ENCODE measurements around the gene RGS11.

Gene RGS11

DNA sequence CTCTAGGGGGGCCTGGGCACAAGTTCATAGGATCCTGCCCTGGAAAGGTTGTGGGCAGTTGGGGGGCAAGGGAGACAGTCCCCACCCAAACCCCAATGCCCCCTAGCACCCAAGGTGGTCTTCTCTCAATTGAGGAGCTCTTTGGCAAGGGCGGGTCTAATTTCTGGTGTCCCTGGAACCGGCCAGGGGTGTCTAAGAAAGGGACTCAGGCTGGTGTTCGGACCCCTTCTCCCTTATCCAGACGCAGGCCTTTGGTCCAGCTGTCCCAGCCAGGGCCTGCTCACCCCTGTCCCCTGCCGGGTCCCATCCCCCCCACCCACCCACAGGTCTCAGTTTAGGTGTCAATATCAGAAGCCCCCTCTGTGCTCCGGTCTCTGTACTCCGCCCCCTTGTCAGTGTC lies 3.8 kb upstream of the RGS11 start:
- Histone ChIP-seq H3K27ac (ENCODE audit: low read depth, low read length, severe bottlenecking) (no peak overlapping the region), H3K4me1 (ENCODE audit: control insufficient read depth, insufficient read depth, low read length, poor library complexity, severe bottlenecking) (peaks cover 7% of the 10 kb centered on the region), H3K9me3 (ENCODE audit: control insufficient read depth, low read length) (no peaks in the 10 kb centered on the region), H3K36me3 (ENCODE audit: control insufficient read depth, insufficient read depth, low read length) (no peaks in the 10 kb centered on the region), H3K4me3 (ENCODE audit: extremely low read depth, insufficient read depth, low read length, poor library complexity, severe bottlenecking) (no peak overlapping the region)
- 77 to 93% methylated on average over 4 to 6 of the region's 7 CpGs for WGBS, 2 experiments (ENCODE audit: insufficient coverage in 2 of 2)

DNA sequence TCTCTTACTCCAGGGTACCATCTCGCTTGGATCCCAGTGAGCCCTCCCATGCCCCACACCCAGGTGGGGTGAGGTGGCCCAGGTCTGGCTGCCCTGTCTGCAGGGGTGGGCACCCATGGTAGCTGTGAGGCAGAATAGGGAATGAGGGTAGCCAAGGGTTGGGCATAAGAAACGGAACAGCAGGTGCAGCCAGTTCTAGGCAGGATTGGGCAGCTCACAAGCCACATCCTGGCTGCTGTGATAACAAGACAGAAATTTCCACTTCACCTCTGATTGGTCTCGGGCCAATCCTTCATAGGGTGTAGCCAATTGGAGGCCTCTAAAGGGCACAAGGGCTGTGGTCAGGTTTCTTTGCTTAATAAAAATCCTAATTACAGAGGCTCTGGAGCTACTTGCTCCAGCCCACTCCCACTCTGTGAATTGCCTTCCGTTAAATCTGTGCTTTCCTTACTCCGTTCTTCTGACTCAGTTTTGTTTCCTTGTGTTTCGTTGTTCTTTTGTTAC lies 3.2 kb upstream of the RGS11 start:
- H3K9me3 ChIP-seq (ENCODE audit: control insufficient read depth, low read length): no peaks in the 10 kb centered on the region
- WGBS, 2 experiments (ENCODE audit: insufficient coverage in 2 of 2): 73 to 81% methylated on average over 4 to 5 of the region's 6 CpGs

DNA sequence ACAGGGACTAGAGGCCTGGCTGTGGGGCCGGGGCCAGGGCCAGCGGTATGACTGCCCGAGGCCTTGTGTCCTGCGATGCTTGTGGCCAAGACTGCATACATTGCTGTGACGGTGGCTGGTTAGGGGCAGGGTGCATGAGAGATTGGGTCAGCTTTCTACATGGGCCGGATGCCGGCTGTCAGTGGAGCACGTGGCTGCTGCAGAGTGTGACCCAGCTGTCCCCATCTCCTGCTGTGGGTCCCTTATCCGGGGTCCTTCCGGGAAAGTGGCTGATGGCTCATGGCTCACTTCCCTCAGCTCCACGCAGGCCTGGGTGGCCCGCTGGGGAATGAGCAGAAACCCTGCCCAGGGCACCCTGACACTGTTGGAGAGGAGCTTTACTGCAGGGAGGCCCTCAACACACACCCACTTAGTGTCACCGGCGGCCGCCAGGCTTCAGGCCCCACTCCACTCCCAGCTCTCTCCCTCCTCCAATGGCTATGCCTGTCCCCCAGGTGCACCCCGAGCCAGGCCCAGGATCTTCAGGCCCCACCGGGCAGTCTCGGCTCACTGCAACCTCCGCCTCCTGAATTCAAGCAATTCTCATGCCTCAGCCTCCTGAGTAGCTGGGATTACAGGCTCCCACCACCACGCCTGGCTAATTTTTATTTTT lies 808 bp upstream of the RGS11 start:
- Histone ChIP-seq H3K4me1 (ENCODE audit: control insufficient read depth, insufficient read depth, low read length, poor library complexity, severe bottlenecking) (peaks cover 7% of the 10 kb centered on the region), H3K4me3 (ENCODE audit: extremely low read depth, insufficient read depth, low read length, poor library complexity, severe bottlenecking) (no peak overlapping the region), H3K27ac (ENCODE audit: low read depth, low read length, severe bottlenecking) (no peak overlapping the region), H3K9me3 (ENCODE audit: control insufficient read depth, low read length) (no peaks in the 10 kb centered on the region), H3K36me3 (ENCODE audit: control insufficient read depth, insufficient read depth, low read length) (no peaks in the 10 kb centered on the region)
- WGBS, 2 experiments (ENCODE audit: insufficient coverage in 2 of 2): 86 to 87% methylated on average over 16 to 20 of the region's 20 CpGs

More for the DNA sequence above, 3.2 kb upstream of the RGS11 start:
- H3K27ac ChIP-seq (ENCODE audit: low read depth, low read length, severe bottlenecking): no peak overlapping the region
- H3K4me3 ChIP-seq (ENCODE audit: extremely low read depth, insufficient read depth, low read length, poor library complexity, severe bottlenecking): no peak overlapping the region
- H3K36me3 ChIP-seq (ENCODE audit: control insufficient read depth, insufficient read depth, low read length): no peaks in the 10 kb centered on the region
- peaks cover 7% of the 10 kb centered on the region for H3K4me1 ChIP-seq (ENCODE audit: control insufficient read depth, insufficient read depth, low read length, poor library complexity, severe bottlenecking)

DNA sequence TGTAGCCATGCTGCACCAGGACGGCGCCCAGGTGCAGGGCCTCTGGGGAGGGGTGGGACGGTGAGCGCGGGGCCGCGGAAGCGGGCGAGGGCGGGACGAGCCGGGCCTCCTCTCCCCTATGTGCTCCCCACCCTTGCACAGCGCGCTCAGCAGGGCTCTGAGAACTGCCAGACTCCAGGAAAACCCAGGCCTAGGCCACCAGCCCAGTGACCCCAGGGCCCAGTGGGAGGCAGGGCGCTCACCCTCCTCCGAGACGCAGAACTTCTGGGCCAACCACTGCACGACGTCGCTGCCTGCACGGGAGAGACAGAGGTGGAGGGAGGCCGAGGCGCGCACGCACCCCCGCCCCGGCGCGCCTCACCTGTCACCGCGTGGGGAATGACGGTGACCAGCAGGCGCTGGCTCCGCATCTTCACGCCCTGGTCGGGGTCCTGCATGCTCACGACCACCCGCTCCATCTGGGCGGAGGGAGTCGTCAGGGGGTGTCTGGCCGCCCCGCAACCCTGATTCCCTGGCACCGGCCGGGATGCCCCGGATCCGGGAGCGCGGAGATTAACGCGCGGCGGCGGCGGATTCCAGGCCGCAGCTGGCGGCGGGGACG lies 603 bp downstream of the RGS11 start:
- 7 to 10% methylated on average over 31 to 50 of the region's 58 CpGs for WGBS, 2 experiments (ENCODE audit: insufficient coverage in 2 of 2)

DNA sequence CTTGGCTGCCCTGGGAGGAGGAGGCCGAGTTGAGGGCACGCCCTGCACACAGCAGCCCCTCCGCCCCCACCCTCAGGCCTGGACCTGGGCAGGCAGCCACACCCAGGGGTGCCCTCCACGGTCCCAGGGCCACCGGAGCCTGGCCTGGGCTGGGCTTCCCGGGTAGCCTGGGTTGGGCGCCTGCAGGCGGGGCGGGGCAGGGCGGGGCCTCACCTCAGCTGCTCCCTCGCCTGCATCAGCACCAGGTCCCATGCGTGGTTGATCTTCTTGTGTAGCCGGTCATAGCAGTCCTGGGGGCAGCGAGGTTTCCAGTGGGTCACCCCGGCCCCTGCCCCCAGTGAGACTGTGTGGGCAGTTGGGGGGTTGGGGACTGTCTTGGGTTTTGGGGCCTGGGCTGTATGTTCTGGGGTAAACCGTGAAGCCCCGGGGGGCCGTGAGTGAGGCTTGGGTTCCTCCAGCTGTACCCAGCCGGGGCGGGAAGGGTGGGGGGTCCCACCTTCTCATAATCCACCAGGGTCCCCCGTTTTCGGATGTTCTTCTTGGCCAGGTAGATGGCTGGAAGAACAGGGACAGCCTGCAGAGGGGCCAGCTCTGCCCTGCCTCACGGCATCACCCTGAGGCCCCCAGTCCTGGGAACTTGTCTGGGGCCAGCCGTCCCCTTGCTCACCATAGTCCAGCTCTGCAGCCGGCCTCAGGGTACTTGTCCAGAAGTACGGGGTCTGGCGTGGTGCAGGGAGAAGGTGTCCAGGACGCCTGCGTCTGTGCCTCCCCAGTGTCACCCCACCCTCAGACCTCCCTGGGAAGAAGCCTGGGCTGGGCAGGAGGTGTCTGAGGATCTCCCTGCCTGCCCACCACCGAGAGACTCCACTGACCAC lies 2.0 kb downstream of the RGS11 start:
- Histone ChIP-seq H3K4me1 (ENCODE audit: control insufficient read depth, insufficient read depth, low read length, poor library complexity, severe bottlenecking) (peaks cover 3% of the 10 kb centered on the region), H3K27ac (ENCODE audit: low read depth, low read length, severe bottlenecking) (no peak overlapping the region), H3K9me3 (ENCODE audit: control insufficient read depth, low read length) (no peaks in the 10 kb centered on the region), H3K4me3 (ENCODE audit: extremely low read depth, insufficient read depth, low read length, poor library complexity, severe bottlenecking) (no peak overlapping the region), H3K36me3 (ENCODE audit: control insufficient read depth, insufficient read depth, low read length) (no peaks in the 10 kb centered on the region)
- WGBS, 2 experiments (ENCODE audit: insufficient coverage in 2 of 2): 91 to 93% methylated on average over 21 to 22 of the region's 30 CpGs

More for the DNA sequence above, 603 bp downstream of the RGS11 start:
- Histone ChIP-seq H3K9me3 (ENCODE audit: control insufficient read depth, low read length) (no peaks in the 10 kb centered on the region), H3K4me3 (ENCODE audit: extremely low read depth, insufficient read depth, low read length, poor library complexity, severe bottlenecking) (peak overlapping the region; percentile 27), H3K27ac (ENCODE audit: low read depth, low read length, severe bottlenecking) (no peak overlapping the region), H3K36me3 (ENCODE audit: control insufficient read depth, insufficient read depth, low read length) (no peaks in the 10 kb centered on the region), H3K4me1 (ENCODE audit: control insufficient read depth, insufficient read depth, low read length, poor library complexity, severe bottlenecking) (peaks cover 3% of the 10 kb centered on the region)

DNA sequence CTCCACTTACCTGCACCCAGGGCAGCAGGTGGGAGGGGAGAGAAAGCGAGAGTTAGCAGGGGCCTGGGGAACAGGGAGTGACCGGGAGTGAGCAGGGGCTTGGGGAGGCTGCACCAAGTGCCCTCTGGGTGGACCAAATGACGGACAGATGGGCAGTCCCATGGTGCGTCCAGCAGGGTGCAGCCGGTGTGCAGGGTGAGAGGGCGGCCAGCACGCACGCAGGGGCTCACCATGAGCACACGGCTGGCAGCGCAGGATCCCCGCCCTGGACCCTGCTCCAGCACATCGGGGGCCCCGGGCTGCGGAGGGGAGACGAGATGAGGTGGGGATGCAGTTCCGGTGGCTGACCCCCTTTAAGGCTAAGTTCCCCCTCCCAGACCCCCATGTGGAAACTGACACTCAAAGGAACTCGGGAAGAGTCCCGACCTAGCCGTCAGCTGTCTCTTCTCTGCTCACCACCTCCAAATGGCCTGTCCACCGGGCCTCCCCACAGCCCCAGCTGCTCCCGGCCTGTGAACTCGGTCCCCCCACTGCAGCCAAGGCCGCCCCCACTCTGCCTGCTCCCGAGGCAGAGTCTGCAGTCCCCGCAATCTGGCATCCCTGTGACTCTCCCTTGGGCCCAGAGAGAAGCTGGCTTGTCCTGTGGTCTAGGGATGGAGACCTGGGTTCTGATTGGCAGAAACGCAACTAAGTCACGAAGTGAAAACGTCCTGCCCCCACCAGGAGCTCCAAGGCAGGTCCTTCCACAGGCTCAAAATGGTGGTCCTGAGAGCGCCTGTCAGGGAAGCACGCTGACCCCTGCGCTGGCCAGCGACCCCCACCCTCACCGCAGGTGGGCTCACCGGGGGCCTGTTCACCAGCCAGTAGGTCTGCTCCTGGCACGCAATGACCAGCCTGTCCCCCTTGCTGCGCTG lies 2.9 kb downstream of the RGS11 start:
- H3K27ac ChIP-seq (ENCODE audit: low read depth, low read length, severe bottlenecking): no peak overlapping the region
- no peaks in the 10 kb centered on the region for H3K36me3 ChIP-seq (ENCODE audit: control insufficient read depth, insufficient read depth, low read length)
- H3K4me1 ChIP-seq (ENCODE audit: control insufficient read depth, insufficient read depth, low read length, poor library complexity, severe bottlenecking): peaks cover 3% of the 10 kb centered on the region
- H3K4me3 ChIP-seq (ENCODE audit: extremely low read depth, insufficient read depth, low read length, poor library complexity, severe bottlenecking): no peak overlapping the region
- 84 to 85% methylated on average over 31 to 35 of the region's 36 CpGs for WGBS, 2 experiments (ENCODE audit: insufficient coverage in 2 of 2)
- no peaks in the 10 kb centered on the region for H3K9me3 ChIP-seq (ENCODE audit: control insufficient read depth, low read length)

DNA sequence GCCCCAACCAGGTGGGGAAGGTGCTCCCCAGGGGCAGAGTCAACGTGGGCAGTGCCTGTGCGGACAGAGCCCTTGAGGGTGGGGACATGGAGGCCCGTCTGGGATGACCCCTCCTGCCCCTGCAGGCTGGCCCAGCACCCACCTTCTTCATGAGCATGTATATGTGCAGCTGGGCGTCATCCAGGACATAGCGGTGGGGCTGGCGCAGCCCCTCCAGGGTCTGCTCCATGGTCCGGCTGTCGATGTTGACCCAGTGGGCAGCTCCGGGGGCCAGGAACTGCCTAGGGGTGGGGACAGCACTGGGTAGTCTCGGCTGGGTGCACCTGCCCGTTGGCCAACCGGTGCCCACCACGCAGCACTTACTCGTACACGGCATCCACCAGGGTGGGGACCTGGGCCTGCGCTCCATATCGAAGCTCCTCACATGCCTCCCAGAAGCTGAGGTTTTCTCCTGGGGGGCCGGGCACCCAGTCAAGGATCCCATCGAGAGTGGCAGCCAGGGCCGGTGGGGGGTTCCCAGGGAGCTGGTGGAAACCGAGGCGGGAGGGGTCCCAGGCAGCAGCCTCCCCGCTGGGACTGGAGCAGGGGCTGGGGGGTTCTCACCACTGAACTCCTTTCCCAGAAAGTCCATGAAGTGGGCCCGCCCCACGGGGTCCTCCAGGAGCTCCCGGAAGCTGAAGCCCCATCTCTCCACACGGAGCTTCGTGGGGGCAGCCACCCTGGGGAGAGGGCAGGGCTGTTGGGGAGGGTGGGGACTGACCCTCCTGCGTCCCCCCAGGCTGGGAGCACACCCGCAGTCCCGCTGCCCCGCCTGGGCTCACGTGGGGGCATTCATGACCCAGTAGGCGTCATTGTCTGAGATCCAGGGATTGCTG lies 5.1 kb downstream of the RGS11 start:
- Histone ChIP-seq H3K4me3 (ENCODE audit: extremely low read depth, insufficient read depth, low read length, poor library complexity, severe bottlenecking) (no peak overlapping the region), H3K27ac (ENCODE audit: low read depth, low read length, severe bottlenecking) (no peak overlapping the region), H3K4me1 (ENCODE audit: control insufficient read depth, insufficient read depth, low read length, poor library complexity, severe bottlenecking) (peaks cover 3% of the 10 kb centered on the region), H3K9me3 (ENCODE audit: control insufficient read depth, low read length) (no peaks in the 10 kb centered on the region), H3K36me3 (ENCODE audit: control insufficient read depth, insufficient read depth, low read length) (no peaks in the 10 kb centered on the region)
- WGBS, 2 experiments (ENCODE audit: insufficient coverage in 2 of 2): 93 to 94% methylated on average over 22 to 34 of the region's 34 CpGs

DNA sequence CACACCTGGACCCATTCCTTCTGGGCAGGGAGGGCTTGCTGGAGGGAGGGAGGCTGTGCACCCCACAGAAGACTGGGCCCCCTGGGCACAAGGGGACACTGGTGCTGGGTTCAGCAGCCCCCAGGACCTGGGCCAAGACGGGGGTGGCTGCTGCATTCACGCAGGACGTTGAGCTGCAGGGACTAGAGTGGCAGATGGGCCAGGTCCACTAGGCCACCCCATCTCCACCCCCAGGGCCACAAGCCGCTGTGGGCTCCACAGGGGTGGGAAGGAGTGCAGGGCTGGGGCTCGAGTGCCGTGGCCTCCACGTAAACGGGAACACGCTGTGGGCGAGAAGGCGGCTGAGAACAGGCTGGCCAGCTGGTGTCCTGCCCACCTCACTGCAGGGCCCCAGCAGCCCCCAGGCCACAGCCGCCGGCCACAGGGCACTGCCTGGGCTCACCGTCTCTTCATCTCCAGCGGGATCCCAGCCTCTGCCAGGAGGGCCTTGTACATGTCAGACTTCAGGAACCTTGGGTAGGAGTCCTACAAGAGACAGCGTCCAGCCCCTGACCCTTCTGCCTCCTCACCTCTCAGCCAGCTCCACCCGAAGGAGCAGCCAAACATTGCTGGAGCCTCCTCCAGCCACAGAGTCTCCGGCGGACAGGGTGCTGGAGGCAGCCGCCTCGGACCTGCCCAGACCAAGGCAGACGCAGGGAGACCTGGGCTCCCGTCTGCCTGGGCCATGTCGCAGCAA lies 6.5 kb downstream of the RGS11 start:
- peaks cover 5% of the 10 kb centered on the region for H3K36me3 ChIP-seq (ENCODE audit: control insufficient read depth, insufficient read depth, low read length)
- no peaks in the 10 kb centered on the region for H3K4me1 ChIP-seq (ENCODE audit: control insufficient read depth, insufficient read depth, low read length, poor library complexity, severe bottlenecking)
- WGBS, 2 experiments (ENCODE audit: insufficient coverage in 2 of 2): 91 to 92% methylated on average over 22 to 24 of the region's 24 CpGs

More for the DNA sequence above, 6.5 kb downstream of the RGS11 start:
- no peak overlapping the region for H3K4me3 ChIP-seq (ENCODE audit: extremely low read depth, insufficient read depth, low read length, poor library complexity, severe bottlenecking)
- no peak overlapping the region for H3K27ac ChIP-seq (ENCODE audit: low read depth, low read length, severe bottlenecking)
- no peaks in the 10 kb centered on the region for H3K9me3 ChIP-seq (ENCODE audit: control insufficient read depth, low read length)

Data from mesodermal cell (in vitro differentiated cells).